ENCODE data around the gene RASGRF1.
A peak's percentile ranks its signal among the peaks of the same experiment; 100 is the strongest.

RASGRF1 gene

DNA sequence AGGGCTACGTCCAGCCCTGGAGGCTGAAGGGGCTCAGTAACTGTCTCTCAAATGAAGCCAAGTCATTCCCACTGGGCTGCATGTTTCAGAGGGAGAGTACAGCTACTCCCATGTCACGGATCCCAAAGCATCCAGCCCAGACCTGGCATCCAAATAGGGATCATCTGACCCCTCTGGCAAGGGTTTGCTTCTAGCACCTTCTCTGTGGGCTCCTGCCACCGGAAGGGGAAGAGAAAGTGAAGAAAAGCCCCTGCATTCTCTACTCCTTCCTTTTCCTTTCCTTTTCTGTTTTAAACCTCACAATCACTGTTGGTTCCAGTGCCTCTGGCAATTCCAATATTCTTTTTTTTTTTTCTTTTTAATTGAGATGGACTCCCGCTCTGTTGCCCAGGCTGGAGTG is 81.2 kb downstream of the RASGRF1 start:
- no peak for DNase-seq (ENCODE audit: low spot score)

DNA sequence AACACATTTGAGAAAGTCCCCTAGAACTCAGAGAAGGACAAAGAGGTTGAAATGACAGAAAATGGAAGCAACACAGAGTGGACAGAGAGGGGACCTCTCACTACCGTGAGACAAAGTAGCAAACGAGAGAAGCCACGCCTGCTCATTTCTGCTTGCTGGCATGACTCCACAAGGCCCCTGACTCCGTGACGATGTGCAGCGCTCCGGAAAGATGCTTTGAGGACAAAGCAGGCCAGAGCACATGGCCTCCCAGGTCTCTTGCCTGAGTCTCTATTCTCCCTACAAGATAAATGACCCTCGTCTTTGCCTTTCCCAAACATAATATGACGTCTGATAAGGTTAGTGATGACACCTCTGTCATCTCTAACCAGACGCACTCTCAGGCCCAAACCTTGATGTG is 81.9 kb downstream of the RASGRF1 start:
- no peak for DNase-seq (ENCODE audit: low spot score)
- TF ChIP-seq, protein P1, sequence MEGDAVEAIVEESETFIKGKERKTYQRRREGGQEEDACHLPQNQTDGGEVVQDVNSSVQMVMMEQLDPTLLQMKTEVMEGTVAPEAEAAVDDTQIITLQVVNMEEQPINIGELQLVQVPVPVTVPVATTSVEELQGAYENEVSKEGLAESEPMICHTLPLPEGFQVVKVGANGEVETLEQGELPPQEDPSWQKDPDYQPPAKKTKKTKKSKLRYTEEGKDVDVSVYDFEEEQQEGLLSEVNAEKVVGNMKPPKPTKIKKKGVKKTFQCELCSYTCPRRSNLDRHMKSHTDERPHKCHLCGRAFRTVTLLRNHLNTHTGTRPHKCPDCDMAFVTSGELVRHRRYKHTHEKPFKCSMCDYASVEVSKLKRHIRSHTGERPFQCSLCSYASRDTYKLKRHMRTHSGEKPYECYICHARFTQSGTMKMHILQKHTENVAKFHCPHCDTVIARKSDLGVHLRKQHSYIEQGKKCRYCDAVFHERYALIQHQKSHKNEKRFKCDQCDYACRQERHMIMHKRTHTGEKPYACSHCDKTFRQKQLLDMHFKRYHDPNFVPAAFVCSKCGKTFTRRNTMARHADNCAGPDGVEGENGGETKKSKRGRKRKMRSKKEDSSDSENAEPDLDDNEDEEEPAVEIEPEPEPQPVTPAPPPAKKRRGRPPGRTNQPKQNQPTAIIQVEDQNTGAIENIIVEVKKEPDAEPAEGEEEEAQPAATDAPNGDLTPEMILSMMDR (IDR thresholded peaks at IDR 0.05; ENCODE audit: extremely low read depth, missing control alignments), result no peak

More for the DNA sequence above, 81.2 kb downstream of the RASGRF1 start:
- TF ChIP-seq, protein P1 (IDR thresholded peaks at IDR 0.05; ENCODE audit: extremely low read depth, missing control alignments), result no peak

DNA sequence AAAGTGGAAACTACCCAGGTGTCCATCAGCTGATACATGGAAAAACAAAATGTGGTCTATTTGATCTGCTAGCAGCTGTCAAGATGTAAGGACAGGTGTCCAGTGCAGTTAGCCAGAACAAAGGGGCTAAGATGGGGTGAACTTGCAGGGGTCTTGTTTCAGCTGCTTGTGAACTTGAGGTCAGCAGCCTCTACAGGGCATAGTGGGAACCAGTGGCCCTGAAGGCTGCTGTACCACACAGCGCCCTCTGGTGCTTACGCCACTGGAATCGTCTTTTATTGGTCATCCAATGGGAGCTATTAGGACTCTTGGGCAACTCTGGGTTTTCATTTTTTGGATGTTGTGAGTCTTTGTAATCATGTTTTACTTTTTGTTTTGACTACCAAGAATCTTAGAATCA is 83.5 kb downstream of the RASGRF1 start:
- DNase-seq (ENCODE audit: low spot score), result peak; percentile 37
- TF ChIP-seq, protein P1 (IDR thresholded peaks at IDR 0.05; ENCODE audit: extremely low read depth, missing control alignments), result no peak

DNA sequence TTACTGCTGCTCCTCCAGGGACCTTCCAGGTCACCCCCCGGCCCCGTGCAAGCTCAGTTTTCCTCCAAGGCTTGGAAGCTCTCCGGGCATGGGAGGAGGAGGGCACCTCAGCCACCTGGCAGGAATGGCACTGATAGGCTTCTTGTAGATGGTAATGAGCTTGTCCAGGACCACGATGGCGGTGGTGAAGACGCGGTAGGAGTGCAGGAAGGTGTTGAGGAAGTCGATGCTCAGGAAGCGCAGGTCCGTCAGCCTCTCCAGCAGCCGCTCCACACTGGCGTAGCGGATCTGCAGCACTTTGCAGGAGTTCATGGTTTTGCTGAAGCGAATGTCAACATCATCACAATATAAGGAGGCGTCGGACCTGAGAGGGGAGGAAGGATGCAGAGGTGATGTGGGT is 84.5 kb downstream of the RASGRF1 start:
- DNase-seq (ENCODE audit: low spot score), result no peak
- TF ChIP-seq, protein P1 (IDR thresholded peaks at IDR 0.05; ENCODE audit: extremely low read depth, missing control alignments), result no peak

DNA sequence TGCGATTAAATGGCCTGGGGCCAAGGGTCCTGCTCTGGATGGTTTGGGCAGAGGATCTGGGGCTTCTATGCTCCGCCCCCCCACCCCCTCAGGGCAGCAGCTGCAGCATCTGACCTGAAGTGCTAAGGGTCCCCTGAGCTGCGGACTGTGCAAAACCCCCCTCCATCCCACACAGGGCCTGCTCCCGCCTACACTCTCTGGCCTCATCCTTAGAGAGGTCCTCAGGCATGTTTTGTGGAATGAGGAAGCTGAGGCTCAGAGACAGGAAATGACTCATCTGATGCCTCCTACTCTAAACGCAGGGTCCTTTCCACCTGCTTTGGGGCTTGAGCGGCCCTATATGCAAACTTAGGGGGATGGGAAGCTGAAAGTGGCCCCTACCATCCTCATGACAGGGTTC is 86.2 kb downstream of the RASGRF1 start:
- DNase-seq (ENCODE audit: low spot score), result peak; percentile 76
- TF ChIP-seq, protein P1 (IDR thresholded peaks at IDR 0.05; ENCODE audit: extremely low read depth, missing control alignments), result no peak

DNA sequence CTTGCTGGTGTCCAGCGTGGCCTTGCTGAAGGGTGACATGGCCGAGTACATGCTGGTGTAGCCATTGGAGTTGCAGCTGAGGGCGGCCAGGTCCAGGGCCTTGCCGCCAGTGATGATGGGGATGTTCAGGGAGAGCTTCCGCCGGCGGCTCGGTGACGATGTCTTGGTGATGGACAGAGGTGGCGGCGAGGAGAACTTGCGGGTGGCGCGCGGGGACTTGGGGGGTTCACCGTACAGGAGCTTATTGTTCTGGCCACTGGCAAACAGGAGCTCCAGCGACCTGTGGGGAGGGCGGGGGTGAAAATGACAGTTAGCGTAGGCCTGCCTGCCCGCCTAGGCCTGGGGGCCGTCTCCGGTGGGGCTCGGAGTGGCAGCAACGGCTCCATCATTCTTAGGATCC is 86.7 kb downstream of the RASGRF1 start:
- TF ChIP-seq, protein P1 (IDR thresholded peaks at IDR 0.05; ENCODE audit: extremely low read depth, missing control alignments), result no peak
- no peak for DNase-seq (ENCODE audit: low spot score)

DNA sequence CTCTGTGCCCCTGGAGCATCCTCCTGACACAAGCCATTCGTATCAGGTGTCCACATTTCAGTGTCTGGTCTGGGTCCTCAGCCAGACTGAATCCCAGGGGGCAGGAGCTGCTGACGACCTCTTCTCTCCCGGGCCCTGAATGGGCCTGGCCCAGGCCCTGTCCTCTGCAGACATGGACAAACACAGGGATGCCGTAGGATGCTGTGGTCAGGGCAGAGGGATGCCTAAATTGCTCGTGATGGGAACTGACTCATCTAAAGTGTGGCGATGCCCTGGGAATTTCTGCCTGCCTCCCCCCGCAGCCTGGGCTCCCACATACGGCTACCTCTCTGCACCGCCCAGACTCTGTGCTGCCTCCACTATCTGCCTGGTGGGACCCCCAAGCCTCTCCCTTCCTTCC is 87.3 kb downstream of the RASGRF1 start:
- TF ChIP-seq, protein P1 (IDR thresholded peaks at IDR 0.05; ENCODE audit: extremely low read depth, missing control alignments), result no peak
- DNase-seq (ENCODE audit: low spot score), result no peak
